HFF-Myc (cell line): ENCODE measurements around the gene IGHMBP2.
"Not testable (repeated sequence)": the region's sequence is repeated elsewhere in the genome, so short reads cannot be mapped to it uniquely, and the experiment has no call there.

ENCODE experiments used
- DNase-seq: peaks from one replicate; pipeline ENCODE4 v3.0.0-alpha.2; 2011; ENCODE audit warnings: low read depth; ENCODE audit errors: extremely low read depth
- H3K4me3 ChIP-seq: replicated peaks from 2 replicates; pipeline ENCODE4 v1.5.1; 2011; ENCODE audit warnings: low read depth, mild to moderate bottlenecking, control low read depth, low read length
- CTCF ChIP-seq: IDR thresholded peaks from 2 replicates; pipeline ENCODE4 v1.5.1; 2012; ENCODE audit warnings: mild to moderate bottlenecking, low read depth, low read length, control low read depth; ENCODE audit errors: missing control alignments

Gene IGHMBP2

GRCh38 chr11:68872216-68873003, 31.3 kb upstream of the IGHMBP2 start:
- no peak for TF ChIP-seq CTCF

DNA sequence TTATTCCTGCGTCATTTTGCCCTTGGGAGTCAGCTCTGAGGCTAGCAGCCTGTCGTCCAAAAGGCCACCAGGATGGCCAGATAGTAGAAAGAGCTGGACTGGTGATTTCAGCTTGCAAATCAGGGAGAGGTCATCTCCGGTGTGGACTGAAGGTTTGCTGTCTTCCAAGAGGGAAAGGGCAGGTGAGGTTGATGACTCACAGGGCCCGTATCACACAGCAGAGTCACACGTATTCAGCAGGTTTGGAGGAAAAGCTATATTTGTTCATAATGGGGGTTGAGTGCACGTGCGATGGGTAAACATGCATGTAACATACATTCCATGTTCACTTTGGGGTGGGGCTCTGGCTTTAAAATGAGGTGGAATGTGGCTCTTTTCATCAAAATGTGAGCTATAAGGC, 25.7 kb upstream of the IGHMBP2 start:
- TF ChIP-seq CTCF = no peak
- H3K4me3 ChIP-seq = no peak overlapping the region
- no peak for DNase-seq

More at GRCh38 chr11:68872216-68873003, 31.3 kb upstream of the IGHMBP2 start:
- DNase-seq = no peak
- H3K4me3 ChIP-seq = no peak overlapping the region

DNA sequence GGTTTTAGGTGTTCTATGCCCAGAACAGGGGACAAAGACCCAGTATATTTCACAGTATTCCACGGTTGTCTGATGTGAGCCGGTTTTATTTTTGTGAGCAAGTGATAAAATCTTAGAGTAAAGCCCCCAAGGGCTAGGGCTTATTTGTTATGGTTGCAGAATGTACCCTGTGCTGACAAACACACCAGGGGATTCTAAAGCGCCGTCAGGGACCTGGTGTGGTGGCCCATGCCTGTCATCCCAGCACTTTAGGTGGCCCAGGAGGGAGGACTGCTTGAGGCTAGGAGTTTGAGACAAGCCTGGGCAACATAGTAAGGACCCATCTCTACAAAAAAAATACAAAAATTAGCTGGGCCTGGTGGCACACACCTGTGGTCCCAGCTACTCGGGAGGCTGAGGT, 22.8 kb upstream of the IGHMBP2 start:
- no peak for DNase-seq
- no peak for TF ChIP-seq CTCF
- H3K4me3 ChIP-seq = no peak overlapping the region

- no peak for TF ChIP-seq CTCF
- no peak overlapping the region for H3K4me3 ChIP-seq
- DNase-seq = no peak
Observed at GRCh38 chr11:68881320-68881719, 22.4 kb upstream of the IGHMBP2 start.

DNA sequence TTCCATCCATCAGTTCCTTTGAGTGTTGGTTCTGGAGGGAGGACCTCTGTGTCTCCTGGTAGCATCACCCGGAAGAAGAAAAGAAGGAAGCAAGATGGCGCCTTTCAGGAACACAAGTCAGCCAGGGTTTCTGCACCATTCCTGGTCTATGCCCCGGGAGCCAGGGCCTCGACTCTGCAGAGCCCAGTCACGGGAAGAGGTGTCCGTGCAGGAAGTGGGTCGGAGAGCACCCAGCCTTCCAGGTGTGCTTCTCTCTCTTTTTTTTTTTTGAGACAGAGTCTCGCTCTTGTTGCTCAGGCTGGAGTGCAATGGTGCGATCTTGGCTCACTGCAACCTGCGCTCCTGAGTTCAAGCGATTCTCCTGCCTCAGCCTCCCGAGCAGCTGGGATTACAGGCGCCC, 21.3 kb upstream of the IGHMBP2 start:
- TF ChIP-seq CTCF = no peak
- no peak overlapping the region for H3K4me3 ChIP-seq
- no peak for DNase-seq

DNA sequence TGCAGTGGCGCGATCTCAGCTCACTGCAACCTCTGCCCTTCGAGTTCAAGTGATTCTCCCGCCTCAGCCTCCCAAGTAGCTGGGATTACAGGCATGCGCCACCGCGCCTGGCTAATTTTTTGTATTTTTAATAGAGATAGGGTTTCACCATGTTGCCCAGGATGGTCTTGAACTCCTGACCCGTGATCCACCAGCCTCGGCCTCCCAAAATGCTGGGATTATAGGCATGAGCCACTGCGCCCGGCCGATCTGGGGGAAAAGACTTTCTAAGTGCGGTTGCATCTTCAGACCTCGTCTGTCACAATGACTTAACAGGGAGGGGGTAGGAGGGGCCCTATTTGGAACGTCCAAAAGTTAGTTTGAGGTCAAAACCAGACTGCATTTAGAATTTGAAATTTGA, 18.9 kb upstream of the IGHMBP2 start:
- not testable (repeated sequence) for DNase-seq, H3K4me3 ChIP-seq

GRCh38 chr11:68889948-68890446, 13.7 kb upstream of the IGHMBP2 start:
- H3K4me3 ChIP-seq = no peak overlapping the region
- peak; percentile 93 for TF ChIP-seq CTCF
- peak; percentile 98 for DNase-seq
